Non-pigmented ciliary epithelial cell (primary cell): Measurements from ENCODE around the gene ZNF366.

Experiments used
- DNase-seq: peaks from one replicate; pipeline ENCODE4 v3.0.0-alpha.2; 2010; ENCODE audit warnings: low read depth

ZNF366 gene

GRCh38 chr5:72402959-72403628 lies 104.1 kb downstream of the ZNF366 start:
- DNase-seq = no peak

DNA sequence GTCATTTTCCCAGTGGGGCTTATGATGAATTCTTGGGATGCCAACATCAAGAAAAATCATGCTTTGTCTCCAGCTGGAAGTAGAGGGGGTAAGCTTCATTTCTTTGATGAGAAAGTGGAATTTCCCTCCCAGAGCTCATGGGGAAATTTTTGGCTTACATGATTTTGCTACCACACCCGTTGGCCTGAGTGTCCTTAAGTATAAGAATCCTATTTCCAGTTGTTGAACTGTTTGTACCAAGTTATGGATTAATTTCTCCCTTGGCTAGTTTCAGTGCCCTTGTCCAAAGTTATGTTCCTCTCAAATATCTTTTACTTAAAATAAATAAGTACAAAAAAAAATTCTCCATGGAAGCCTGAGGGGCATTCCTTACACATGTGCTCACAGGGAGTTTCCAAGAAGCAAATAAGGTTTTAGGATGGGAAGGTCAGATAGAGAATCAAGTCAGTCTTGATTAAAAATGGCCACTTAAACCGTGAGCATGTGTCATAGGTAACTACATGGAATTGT lies 104.8 kb downstream of the ZNF366 start:
- DNase-seq = no peak

DNA sequence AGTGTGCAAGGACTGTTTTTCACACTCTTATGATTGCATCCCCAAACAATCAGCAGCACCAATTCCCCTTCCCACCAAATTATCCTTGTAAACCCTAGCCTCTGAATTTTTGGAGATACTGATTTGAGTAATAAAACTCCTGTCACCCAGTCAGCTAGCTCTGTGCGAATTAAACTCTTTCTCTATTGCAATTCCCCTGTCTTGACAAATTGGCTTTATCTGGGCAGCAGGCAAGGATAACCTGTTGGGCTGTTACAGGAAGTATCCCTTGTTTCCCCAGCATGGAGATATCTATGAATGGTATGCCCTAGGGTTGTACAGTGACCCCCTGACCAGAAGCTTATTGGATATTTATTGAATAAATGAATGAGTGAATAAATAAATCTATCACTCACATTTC lies 106.3 kb downstream of the ZNF366 start:
- DNase-seq = no peak

DNA sequence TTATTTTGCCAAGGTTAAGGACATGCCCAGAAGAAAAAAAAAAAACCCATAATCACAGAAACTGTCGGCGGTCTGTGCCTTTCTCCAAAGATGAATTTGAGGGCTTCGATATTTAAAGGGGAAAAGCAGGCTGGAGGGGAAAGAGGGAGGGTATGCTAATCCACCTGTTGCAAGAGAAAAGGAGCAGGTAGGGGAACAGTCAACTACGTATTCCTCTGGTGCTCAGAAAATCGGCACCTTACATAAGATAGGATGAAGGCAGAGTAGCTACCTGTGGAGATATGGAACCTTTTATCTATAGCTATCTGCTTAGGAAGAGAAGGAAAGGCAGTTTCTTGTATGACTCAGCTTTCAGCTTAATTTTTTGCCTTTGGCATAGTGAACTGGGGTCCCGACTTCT lies 109.4 kb downstream of the ZNF366 start:
- no peak for DNase-seq

- DNase-seq = no peak
These were observed 112.5 kb downstream of the ZNF366 start for GRCh38 chr5:72394688-72395087.

GRCh38 chr5:72393052-72393451 lies 114.2 kb downstream of the ZNF366 start:
- no peak for DNase-seq
